ENCODE results near the gene F10.

GRCh38 chr13:113116206-113116800, 6.3 kb upstream of the F10 start:
- TF ChIP-seq, protein P1, sequence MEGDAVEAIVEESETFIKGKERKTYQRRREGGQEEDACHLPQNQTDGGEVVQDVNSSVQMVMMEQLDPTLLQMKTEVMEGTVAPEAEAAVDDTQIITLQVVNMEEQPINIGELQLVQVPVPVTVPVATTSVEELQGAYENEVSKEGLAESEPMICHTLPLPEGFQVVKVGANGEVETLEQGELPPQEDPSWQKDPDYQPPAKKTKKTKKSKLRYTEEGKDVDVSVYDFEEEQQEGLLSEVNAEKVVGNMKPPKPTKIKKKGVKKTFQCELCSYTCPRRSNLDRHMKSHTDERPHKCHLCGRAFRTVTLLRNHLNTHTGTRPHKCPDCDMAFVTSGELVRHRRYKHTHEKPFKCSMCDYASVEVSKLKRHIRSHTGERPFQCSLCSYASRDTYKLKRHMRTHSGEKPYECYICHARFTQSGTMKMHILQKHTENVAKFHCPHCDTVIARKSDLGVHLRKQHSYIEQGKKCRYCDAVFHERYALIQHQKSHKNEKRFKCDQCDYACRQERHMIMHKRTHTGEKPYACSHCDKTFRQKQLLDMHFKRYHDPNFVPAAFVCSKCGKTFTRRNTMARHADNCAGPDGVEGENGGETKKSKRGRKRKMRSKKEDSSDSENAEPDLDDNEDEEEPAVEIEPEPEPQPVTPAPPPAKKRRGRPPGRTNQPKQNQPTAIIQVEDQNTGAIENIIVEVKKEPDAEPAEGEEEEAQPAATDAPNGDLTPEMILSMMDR (IDR thresholded peaks at IDR 0.05): no peak
- no peak for TF ChIP-seq POLR2A (IDR thresholded peaks at IDR 0.05)
